Stimulated activated naive CD8-positive, alpha-beta T cell treated with anti-CD3 and anti-CD28 coated beads, Interleukin-15, Interleukin-2, amounts not matched to agents 100 ng/mL and 50 ng/mL, for 24 hours (primary cell): ENCODE data around the gene UGT2A3.
"Not testable (repeated sequence)": the region's sequence is repeated elsewhere in the genome, so short reads cannot be mapped to it uniquely, and the experiment has no call there.

Source experiments
- H3K27ac Mint-ChIP-seq: one replicate; pipeline ENCODE4 v1.8.0; 2021; ENCODE audit warnings: mild to moderate bottlenecking, mixed read lengths
- H3K27me3 Mint-ChIP-seq: one replicate; pipeline ENCODE4 v1.8.0; 2021; ENCODE audit warnings: mixed read lengths
- H3K36me3 Mint-ChIP-seq: one replicate; pipeline ENCODE4 v1.8.0; 2021; ENCODE audit warnings: low read depth, mixed read lengths
- H3K4me1 Mint-ChIP-seq: one replicate; pipeline ENCODE4 v1.8.0; 2021; ENCODE audit warnings: low read depth, mixed read lengths
- H3K4me3 Mint-ChIP-seq: one replicate; pipeline ENCODE4 v1.8.0; 2021; ENCODE audit warnings: mild to moderate bottlenecking, mixed read lengths
- H3K9me3 Mint-ChIP-seq: one replicate; pipeline ENCODE4 v1.8.0; 2021; ENCODE audit warnings: mixed read lengths

The UGT2A3 gene

DNA sequence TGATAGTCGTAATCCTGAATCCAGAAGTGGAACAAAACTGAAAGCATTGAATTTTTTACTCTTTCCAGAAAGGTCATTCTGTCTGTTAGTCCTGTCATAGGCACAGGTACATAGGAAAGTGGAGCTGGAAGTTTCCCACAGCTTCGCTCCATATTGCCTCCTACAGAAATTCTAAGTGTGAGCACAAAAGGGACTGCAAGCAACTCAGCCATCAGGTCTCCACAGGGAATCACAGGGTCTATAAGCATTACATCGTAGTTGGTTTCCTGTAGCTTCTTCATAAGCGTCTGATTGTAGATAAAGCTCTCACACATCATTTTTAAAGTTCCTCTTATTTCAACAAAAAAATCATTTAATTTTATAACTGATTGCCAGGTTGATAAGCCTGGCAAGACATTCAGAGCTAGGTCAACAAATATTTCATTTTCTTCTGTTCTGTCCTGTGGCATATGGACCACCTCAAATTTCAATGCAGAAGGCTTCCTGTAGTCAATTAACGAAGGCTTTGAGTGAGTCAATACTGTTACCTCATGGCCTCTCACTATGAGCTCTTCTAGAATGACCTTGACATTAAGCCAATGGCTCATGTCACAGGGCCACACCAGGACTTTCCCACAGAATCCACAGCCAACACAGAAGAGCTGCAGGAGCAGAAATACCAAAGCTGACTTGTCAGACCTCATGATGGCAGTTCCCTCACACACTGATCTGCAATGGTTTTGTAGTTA is at the start of gene UGT2A3:
Gene UGT2A3, minus strand, starts transcription at position 727 of the 728 bp plus-strand sequence. Its CDS starts 44 bp downstream, at position 683.
- Mint-ChIP-seq H3K27me3 (no peaks in the 10 kb centered on the region), H3K27ac (no peak within 1 kb of the TSS), H3K4me1 (no peaks in the 10 kb centered on the region), H3K36me3 (no peaks in the 10 kb centered on the region), H3K9me3 (no peaks in the 10 kb centered on the region), H3K4me3 (no peak within 1 kb of the TSS)

DNA sequence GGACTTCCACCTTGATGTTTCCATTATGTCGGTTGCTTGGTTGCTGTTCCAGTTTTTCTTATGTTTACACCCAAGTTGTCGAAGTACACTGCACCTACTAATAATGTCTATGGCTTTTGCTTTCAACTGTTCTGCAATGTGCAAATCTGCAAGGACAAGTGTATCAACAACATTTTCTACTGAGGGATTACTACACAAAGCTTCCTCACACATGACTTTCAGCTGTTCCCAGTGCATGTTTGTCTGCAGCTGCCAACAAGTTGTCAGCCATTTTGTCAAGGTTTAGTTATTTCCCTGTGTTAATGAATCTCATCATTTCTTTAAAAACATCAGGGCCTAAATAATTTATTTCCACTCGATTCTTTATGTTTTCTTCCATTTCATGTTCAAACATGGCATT is 45.4 kb upstream of the UGT2A3 start:
- no peaks in the 10 kb centered on the region for H3K4me1 Mint-ChIP-seq
- no peaks in the 10 kb centered on the region for H3K9me3 Mint-ChIP-seq
- no peaks in the 10 kb centered on the region for H3K27me3 Mint-ChIP-seq
- H3K36me3 Mint-ChIP-seq, result no peaks in the 10 kb centered on the region
- H3K27ac Mint-ChIP-seq, result no peak overlapping the region
- H3K4me3 Mint-ChIP-seq, result no peak overlapping the region

DNA sequence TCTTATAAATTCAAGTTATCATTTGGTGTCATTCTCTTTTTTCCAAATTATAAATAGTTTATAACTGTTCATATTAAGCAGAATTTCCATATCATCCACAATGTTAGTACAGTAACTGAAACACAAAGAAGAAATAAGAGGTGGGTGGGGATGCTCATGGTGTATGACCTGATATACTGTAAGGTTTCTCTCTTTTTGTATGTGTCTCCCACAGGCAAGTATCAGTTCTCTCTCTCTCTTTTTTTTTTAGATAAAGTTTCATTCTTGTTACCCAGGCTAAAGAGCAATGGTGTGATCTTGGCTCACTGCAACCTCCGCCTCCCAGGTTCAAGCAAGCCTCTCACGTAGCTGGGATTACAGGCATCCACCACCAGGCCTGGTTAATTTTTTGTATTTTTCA is 43.7 kb upstream of the UGT2A3 start:
- H3K27ac Mint-ChIP-seq, result no peak overlapping the region
- no peaks in the 10 kb centered on the region for H3K4me1 Mint-ChIP-seq
- no peaks in the 10 kb centered on the region for H3K9me3 Mint-ChIP-seq
- no peaks in the 10 kb centered on the region for H3K27me3 Mint-ChIP-seq
- H3K4me3 Mint-ChIP-seq, result no peak overlapping the region
- H3K36me3 Mint-ChIP-seq, result no peaks in the 10 kb centered on the region

DNA sequence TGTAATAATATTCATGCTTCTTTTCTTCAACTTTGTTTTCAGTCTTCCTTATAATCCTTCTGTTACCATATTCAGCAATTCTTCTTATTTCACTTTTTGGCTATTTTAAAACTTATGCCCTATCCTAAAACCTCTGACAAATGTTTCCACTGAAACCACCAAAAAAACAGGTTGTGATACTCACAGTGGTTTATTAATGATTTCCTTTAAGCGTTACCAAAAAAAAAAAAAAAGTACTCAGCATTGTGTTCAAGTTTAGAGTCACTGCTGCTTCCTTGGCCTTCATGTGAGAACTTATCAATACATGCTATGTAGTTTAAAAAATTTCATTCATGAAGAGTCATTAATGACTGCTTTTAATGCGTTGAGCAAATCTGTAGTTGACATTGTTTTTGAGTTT is 35.4 kb upstream of the UGT2A3 start:
- no peak overlapping the region for H3K4me3 Mint-ChIP-seq
- no peaks in the 10 kb centered on the region for H3K4me1 Mint-ChIP-seq
- H3K27ac Mint-ChIP-seq, result no peak overlapping the region
- H3K27me3 Mint-ChIP-seq, result no peaks in the 10 kb centered on the region
- peaks cover 12% of the 10 kb centered on the region for H3K9me3 Mint-ChIP-seq
- no peaks in the 10 kb centered on the region for H3K36me3 Mint-ChIP-seq

DNA sequence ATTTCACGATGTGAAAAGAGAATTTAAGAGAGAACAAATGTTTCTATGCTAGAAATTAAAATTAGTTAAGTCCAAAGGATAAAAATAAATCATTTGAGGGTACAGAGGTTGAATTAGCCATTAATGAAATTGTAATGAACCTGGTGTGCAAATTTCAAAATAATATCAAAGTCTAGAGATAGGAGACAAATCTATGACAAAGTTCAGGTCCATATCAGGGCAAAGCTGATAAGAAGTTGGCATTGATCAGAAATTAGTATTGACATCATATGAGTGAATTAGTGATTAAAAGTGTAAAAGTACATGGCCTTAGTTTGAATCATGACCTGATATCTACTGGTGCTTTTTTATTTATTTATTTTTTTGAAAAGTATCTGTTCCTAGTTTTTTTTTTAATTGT is 33.8 kb upstream of the UGT2A3 start:
- Mint-ChIP-seq H3K9me3 (peaks cover 12% of the 10 kb centered on the region), H3K27ac (no peak overlapping the region), H3K27me3 (no peaks in the 10 kb centered on the region), H3K4me3 (no peak overlapping the region), H3K4me1 (no peaks in the 10 kb centered on the region), H3K36me3 (no peaks in the 10 kb centered on the region)

DNA sequence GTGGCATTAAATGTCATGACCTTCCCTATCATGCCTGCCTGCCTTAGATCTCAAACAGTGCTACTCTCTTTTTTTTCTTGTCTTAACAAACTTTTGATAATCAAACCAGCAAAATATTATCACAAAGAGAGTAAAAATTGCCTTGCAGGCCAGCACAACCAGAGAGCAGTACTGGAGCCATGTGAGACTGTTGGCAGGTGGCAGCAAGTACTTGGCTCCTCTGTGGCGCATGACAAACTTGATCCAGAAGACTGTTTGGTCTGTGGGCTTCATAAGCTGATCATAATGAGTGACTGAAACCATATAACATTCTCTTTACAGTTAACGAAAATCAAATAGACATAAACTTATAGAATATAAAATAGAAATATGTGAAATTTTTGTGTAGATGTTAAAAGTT is 33.3 kb upstream of the UGT2A3 start:
- H3K27me3 Mint-ChIP-seq, result no peaks in the 10 kb centered on the region
- peaks cover 12% of the 10 kb centered on the region for H3K9me3 Mint-ChIP-seq
- H3K4me1 Mint-ChIP-seq, result no peaks in the 10 kb centered on the region
- no peak overlapping the region for H3K4me3 Mint-ChIP-seq
- no peaks in the 10 kb centered on the region for H3K36me3 Mint-ChIP-seq
- no peak overlapping the region for H3K27ac Mint-ChIP-seq

DNA sequence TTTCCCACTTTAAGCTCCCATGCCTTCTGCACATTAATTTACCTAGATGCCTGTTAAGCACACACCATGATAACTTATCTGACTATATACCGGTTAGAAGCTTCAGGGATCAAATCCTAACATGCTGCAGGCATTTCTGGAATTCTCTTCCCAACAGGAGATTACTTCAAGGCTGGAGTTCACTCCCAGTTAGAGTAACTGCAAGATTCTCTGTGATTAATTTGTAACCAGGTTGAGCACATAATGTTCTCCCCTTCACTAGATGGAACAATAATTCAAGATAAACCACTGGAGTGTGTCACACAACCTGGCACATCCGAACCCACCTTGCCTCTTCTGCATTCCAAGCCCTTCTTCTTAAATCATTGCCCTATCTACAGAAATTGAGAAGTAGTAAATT is 11.8 kb upstream of the UGT2A3 start:
- Mint-ChIP-seq H3K27me3 (no peaks in the 10 kb centered on the region), H3K4me3 (no peak overlapping the region), H3K9me3 (peaks cover 4% of the 10 kb centered on the region), H3K4me1 (no peaks in the 10 kb centered on the region), H3K27ac (no peak overlapping the region), H3K36me3 (no peaks in the 10 kb centered on the region)

DNA sequence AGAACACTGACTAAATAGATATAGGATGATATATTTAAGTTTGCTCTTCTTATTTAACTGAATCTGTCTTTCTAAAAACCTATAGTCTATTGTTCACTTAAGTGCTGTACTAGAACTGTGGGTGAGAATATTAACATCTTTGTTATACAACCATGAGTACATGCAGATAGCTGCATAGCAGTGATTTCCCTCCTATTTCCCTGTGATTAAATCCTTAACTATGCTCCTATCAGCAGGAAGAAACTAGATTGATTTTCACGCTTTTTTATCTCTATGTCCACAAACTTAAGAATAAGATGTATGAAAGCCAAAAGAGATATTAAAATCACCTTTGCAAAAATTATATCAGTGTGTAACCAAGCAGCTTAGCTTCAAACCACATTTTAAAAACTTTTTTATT is 11.3 kb upstream of the UGT2A3 start:
- Mint-ChIP-seq H3K4me1 (no peaks in the 10 kb centered on the region), H3K27ac (no peak overlapping the region), H3K27me3 (no peaks in the 10 kb centered on the region), H3K9me3 (peaks cover 4% of the 10 kb centered on the region), H3K4me3 (no peak overlapping the region), H3K36me3 (no peaks in the 10 kb centered on the region)

DNA sequence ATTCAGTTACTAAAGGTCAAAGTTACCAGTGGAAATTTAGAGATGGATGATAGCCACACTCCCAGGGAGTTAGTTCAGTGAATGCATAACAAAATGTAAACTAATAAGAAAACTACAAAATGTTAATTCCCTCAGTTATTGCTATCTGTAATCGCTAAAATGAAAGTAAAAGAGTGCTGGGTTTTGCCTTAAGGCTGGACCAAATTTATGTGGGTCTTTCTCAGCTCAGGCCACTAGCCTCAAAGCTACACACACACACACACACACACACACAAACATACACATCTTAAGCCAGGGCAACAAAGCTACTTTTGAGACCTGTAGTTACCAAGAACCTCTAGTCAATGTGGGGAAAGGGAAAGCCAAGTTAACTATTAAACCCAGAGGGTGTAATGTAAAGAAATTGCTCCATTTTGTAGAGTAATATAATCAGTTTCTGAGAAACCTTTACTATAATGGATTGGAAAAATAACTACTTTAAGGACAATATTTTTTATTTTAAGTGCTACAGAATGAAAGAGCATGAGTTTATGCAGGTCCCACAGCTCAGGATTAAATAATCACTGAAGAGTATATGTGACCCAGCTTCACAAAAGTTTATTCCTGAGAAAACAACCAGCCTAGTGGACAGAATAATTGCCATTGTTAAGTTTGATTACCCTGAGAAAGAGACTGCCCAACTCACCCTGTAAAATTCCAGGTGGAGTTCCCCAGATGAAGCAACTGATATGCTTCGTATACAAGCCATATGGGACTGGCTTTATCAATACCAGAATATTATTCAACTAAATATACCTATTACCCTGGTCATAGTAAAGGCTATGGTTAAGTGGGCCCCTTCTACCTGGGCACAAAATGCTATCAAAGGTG is 8.9 kb upstream of the UGT2A3 start:
- Mint-ChIP-seq H3K9me3 (no peaks in the 10 kb centered on the region), H3K36me3 (no peaks in the 10 kb centered on the region), H3K27me3 (no peaks in the 10 kb centered on the region), H3K4me3 (no peak overlapping the region), H3K27ac (no peak overlapping the region), H3K4me1 (no peaks in the 10 kb centered on the region)

DNA sequence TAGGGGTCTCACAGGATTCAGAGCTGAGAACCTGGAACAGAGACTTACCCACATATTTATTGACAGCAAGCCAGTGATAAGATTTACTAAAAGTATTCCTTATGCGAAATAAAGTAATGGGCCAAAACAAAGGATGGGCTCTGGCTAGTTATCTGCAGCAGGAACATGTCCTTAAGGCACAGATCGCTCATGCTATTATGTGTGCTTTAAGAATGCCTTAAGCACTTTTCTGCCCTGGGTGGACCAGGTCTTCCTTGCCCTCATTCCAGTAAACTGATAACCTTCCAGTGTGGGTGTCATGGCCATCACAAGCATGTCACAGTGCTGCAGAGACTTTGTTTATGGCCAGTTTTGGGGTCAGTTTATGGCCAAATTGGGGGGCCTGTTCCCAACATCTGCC is 7.5 kb upstream of the UGT2A3 start:
- not testable (repeated sequence) for H3K4me1 Mint-ChIP-seq, H3K4me3 Mint-ChIP-seq, H3K9me3 Mint-ChIP-seq, H3K36me3 Mint-ChIP-seq, H3K27ac Mint-ChIP-seq, H3K27me3 Mint-ChIP-seq

DNA sequence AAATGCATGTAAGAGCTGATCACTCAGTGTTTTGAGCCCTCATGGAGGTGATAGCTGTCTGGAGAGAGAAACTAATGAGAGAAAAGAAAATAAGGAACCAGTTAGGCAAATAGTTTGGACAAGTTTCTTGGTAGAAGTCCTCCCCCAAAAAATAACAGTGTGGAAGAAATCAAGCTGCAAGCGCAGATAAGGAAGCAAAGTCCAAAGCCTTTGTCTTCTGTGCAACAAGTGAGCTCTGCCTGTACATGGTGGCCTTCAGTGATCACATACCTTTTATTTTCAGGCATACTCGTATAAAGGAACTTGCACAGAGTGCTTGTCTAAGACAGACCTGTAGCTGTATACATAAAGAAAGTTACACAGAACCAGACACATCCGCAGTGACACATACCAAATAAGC is 2.5 kb upstream of the UGT2A3 start:
- Mint-ChIP-seq H3K27ac (no peak overlapping the region), H3K9me3 (no peaks in the 10 kb centered on the region), H3K27me3 (no peaks in the 10 kb centered on the region), H3K36me3 (no peaks in the 10 kb centered on the region), H3K4me1 (no peaks in the 10 kb centered on the region), H3K4me3 (no peak overlapping the region)

DNA sequence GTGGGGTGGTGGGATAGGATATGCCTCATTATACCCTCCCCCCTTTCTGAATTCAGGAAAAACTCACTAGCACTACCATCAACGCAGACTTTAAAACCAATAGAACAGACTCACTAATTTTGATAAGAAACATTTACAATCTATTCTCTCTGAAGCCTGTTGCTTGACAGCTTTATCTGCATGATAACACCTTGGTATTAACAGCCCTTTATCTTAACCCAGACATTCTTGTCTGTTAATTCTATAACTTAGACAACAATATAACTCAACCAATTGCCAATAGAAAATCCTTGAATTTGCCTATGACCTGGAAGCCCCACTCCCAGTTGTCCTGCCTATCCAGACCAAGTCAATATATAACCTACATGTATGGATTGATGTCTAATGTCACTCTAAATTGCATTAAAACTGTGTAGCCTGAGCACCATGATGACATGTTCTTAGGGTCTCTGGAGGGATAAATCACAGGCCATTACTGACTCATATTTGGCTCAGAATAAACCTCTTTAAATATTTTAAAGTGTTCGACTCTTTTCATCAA is 1.5 kb upstream of the UGT2A3 start:
- H3K36me3 Mint-ChIP-seq, result no peaks in the 10 kb centered on the region
- H3K9me3 Mint-ChIP-seq, result no peaks in the 10 kb centered on the region
- H3K4me3 Mint-ChIP-seq, result no peak overlapping the region
- H3K27me3 Mint-ChIP-seq, result no peaks in the 10 kb centered on the region
- H3K4me1 Mint-ChIP-seq, result no peaks in the 10 kb centered on the region
- no peak overlapping the region for H3K27ac Mint-ChIP-seq

DNA sequence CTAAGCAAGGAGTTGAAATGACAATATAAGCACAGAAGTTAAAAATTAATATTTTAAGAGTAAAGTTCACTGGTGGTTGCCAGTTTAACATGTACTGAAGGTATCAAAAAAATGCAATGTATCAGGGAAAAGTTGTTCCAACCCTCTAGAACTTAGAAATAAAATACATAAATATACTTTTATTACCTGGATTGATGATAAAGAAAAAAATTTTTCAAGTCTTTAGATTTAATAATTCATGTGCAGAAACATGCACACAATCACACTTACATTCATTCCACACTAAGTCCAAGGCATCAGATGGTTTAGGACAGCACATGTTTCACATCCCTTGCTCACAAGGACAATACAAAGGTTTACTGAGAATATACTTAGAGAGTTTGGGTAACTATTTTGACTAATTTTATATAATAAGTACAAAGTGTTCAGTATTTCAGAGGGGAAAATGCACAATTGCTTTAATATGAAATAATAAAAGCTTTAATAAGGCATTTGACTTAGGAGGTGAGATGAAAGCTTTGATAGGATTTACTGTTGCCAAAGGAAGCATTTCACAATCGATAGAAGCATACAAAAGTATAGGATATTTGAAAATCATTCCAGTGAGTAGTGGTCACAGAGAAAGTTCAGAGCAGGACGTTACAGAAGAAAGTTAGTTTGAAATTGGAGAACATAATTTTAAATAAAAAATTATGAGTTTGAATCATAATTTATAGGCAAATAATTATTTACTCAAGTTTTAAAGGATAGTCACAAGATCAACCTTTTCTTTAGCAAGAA is 392 bp upstream of the UGT2A3 start:
- H3K27ac Mint-ChIP-seq, result no peak overlapping the region
- no peak overlapping the region for H3K4me3 Mint-ChIP-seq
- H3K36me3 Mint-ChIP-seq, result no peaks in the 10 kb centered on the region
- H3K4me1 Mint-ChIP-seq, result no peaks in the 10 kb centered on the region
- no peaks in the 10 kb centered on the region for H3K27me3 Mint-ChIP-seq
- H3K9me3 Mint-ChIP-seq, result no peaks in the 10 kb centered on the region

DNA sequence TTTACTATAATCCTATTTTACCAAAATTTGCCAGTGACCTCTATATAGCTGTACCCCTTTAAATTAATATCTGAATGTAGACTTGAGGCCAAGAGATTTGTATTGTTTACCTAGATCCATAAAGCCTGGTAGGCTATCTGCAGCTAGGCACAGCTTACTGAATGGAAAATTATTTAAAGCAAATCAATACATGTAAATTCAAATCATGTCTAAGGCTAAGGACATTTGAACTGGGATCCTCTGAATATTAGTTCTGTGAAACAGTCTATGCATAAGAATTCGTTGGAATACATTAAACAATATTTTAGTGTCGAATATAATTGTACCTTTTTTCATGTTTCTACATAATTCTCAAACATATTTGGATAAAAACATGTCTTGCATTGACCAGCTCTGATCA is 1.6 kb downstream of the UGT2A3 start:
- no peaks in the 10 kb centered on the region for H3K27me3 Mint-ChIP-seq
- H3K9me3 Mint-ChIP-seq, result no peaks in the 10 kb centered on the region
- H3K4me1 Mint-ChIP-seq, result no peaks in the 10 kb centered on the region
- H3K27ac Mint-ChIP-seq, result no peak overlapping the region
- H3K4me3 Mint-ChIP-seq, result no peak overlapping the region
- H3K36me3 Mint-ChIP-seq, result no peaks in the 10 kb centered on the region

DNA sequence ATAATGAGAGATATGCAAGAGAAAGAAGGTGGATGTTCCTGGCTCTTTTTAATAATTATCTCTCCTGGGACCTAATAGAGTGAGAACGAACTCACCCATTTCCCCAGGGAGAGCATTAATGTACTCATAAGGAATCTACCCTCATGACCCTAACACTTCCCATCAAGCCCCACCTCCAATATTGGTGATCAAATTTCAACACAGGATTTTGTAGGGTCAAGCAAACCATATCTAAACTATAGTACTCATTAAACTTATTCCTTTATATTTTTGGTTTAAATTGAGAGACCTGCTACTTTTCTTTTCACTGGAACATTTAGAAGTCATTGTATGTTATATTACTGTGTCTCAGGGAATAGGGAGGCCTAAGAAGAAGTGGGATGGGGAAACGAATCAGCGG is 2.6 kb downstream of the UGT2A3 start:
- Mint-ChIP-seq H3K4me1 (no peaks in the 10 kb centered on the region), H3K9me3 (no peaks in the 10 kb centered on the region), H3K27ac (no peak overlapping the region), H3K4me3 (no peak overlapping the region), H3K27me3 (no peaks in the 10 kb centered on the region), H3K36me3 (no peaks in the 10 kb centered on the region)
